ENCODE measurements around the gene CRACR2A.
A peak's percentile ranks its signal among the peaks of the same experiment; 100 is the strongest.

Gene CRACR2A

DNA sequence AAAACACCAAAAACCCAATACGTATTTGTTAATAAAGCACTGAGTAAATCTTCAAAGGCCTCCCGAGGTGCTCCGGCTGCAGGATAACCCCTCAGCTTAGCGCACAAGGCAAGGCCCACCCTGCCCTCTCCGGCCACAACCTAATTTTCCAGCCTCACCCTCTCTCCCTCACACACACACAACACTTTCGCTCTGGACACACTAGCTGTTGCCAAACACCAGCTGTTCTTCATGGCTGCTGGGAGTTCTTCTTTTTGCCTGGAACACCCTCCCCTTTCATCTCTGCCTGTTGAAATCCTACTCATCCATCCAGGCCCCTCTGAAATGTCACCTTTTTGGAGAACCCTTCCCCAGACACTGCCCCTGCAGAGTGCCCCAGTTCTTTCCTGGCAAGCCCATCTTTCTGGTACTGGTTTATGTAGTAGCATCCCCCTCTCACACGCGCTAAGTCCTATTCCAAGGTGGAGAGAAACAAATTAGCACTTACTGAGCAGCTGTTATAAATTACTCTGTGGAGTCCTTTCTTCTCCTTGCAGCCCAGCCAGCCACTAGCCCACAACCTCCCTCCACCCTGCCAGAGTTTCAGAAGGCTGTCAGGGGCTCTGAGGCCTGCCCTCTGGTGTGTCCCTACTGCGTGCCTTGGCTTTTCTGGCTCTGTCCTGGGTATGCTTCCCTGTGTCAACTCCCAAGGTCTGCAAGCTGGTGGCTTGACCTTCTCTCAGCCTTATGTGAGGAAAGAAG lies 805 bp upstream of the CRACR2A start:
- Histone ChIP-seq H3K27ac (peak overlapping the region; percentile 16 to 95 (median 85)), H3K4me3 (peak overlapping the region; percentile 43 to 54 (median 47))

DNA sequence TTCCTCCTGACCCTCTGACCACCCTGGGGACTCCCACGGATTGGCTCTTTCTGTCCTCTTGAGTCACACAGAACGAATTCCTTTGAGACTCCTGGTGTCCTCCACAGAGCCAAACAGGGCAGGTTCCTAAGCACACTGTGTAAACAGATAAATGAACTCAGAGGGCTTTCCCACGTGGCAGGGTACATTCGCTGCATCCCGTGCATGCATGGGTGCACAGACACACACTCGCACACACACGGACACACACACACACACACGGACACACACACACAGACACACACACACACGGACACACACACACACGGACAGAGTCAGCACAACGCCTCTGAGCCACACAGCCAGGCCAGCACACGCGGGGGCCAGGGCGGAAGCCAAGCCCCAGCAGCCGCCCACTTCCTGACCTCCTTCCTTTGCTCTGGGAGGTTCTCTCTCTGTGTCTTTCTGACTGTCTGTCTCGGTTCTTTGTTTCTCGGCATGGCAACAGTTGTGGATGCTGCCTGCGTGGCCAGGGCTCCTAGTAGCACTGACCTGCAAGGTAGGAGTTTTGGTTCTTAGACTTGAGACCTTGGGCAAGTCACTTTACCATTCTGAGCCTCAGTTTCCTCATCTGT lies 706 bp downstream of the CRACR2A start:
- peak overlapping the region; percentile 43 to 54 (median 47) for H3K4me3 ChIP-seq
- H3K27ac ChIP-seq = peak overlapping the region in 20 of 21 experiments; percentile 55 to 95 (median 86)

DNA sequence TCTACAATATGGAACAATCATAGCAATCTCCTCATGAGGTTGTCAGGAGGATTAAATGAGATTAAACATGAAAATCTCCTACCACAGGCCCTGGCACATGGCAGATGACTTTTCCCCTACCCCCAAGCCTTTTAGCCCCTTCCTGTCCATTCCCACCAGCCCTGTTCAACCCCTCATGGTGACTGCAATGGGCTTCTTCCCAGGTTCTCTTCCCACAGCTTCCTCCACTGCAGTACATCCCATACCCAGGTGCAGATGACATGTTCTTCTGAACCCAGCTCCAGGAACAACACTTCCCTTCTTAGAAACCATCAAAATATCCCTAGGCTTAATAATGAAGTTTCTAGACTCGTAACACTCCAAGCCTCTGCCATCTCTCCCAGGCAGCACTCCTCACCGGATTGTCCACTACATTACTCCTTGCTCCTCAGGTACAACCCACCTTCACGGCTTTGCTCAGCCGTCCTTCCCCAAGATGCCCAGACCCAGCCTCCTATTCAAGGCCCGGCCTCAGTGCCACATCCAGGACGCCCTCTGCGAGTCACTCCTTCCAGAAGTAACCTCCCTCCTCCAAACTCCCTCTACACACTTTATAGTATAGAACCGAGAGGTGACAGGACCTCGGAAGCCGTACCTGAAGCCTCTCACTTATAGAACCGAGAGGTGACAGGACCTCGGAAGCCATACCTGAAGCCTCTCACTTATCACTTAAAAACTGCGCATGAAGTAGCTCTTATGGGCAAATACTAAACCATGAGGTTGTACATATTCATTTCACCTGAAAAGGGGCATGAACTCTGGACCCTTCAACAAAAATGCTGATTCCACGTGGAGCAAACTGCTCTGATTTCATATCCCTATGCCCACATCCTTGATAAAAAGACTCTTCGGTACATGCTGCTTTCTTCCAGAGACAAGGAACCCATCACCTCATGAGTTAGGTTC lies 1.5 kb downstream of the CRACR2A start:
- H3K27ac ChIP-seq = peak overlapping the region in 13 of 21 experiments; percentile 19 to 95 (median 85)
- peak overlapping the region in 1 of 7 experiments; percentile 50 for H3K4me3 ChIP-seq

DNA sequence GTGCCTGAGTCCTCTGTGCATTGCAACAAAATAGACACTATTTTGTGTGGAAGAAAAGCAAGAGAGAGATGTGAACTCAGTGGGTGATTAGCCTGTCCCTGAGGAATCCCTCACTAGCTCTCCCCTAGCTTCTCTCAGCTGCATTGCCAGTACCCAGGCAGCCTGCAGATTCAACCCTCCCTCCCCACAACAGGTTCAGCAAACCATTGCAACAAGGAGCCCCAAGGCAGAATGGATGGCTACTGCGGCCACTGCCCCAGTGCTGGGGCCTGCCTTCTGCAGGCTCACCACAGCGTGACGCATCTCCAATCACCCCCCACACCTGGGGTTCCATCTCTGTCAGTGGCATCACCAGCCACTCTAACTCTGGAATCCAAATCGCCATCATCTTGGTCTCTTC lies 2.3 kb downstream of the CRACR2A start:
- H3K4me3 ChIP-seq = no peak overlapping the region
- H3K27ac ChIP-seq = peak overlapping the region in 1 of 21 experiments; percentile 89

DNA sequence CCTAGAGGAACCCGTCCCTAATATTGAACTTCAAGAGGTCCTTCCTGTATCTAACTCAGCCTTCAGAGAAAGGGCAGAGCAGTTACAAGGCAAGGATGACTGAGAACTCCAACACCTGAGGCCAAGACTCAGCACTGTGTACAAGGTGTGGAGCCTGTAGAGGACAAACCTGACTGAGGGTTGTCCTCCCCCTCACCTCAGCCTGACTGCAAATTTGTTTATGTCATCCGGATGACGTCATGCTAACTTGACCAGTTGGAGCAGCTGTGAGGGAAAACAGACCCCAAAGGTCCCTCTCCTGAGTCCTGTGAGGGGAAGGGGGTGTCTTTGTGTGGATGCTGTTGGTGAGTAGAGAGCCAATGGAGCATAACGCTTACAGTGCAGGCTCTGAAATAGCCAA lies 4.3 kb downstream of the CRACR2A start:
- no peak overlapping the region for H3K27ac ChIP-seq
- H3K4me3 ChIP-seq = no peak overlapping the region

DNA sequence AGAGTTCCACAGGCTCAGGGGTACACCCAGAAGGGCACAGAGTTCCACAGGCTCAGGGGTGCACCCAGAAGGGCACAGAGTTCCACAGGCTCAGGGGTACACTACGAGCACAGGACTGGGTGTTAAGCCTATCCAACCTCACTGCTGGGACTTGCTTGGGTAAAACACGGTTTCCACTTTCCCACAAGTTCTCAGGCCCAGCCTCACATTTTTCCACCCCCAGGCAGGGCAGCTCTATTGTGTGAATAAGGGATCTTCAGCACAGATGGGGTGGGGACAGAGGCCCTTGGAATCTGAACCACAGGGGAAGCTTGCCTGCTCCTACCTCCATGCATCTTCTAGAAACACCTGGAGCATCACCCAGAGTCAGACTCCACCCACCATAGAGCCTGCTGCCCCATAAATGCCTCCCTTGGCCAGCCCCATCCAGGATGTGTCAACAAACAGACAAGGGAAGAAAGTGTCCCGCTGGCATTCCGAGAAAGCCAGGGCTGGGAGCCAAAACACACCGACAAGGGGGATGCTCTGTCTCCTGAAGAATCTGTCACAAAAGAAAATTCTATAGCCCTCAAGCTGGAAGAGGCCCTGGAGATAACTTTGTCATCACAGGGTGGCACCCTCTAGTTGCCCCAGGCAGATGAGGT lies 4.8 kb downstream of the CRACR2A start:
- Histone ChIP-seq H3K4me3 (no peak overlapping the region), H3K27ac (peak overlapping the region in 5 of 21 experiments; percentile 3 to 46 (median 29))

DNA sequence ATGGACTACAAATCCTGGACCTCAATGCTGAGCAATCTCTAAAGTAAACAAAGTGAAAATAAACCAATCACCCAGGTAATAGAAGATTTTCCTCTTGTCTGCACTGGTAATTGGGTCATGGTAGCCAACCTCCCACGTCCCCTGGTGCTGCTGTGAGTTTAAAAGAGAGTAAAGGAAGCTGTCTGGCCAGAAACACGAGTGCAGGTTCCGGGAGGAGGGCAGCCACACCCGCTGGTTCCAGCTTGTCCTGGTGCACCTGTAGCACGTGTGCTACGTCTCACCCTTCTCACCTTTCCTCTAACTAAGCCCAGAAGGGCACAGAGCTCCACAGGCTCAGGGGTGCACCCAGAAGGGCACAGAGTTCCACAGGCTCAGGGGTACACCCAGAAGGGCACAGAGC lies 5.4 kb downstream of the CRACR2A start:
- no peak overlapping the region for H3K4me3 ChIP-seq
- H3K27ac ChIP-seq = peak overlapping the region in 5 of 21 experiments; percentile 3 to 46 (median 29)

DNA sequence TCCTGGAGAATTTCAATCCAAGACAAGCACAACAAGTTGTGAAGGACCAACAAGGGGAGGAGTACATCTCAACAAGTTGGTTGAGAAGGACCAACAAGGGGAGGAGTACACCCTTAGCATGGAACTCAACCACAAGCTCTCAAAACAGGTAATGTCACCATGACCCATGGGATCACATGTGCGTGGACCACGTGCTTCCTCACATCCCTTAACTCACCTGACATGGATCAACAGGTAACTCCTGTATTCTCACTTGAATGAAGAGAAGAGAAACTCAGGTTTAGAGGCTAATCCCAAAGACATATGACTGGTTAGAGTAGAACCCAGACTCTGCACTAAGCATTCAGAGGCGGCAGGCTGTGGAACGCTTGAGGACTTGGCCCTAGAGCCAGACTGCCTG lies 6.2 kb downstream of the CRACR2A start:
- Histone ChIP-seq H3K27ac (peak overlapping the region in 2 of 21 experiments; percentile 22 to 25), H3K4me3 (no peak overlapping the region)

DNA sequence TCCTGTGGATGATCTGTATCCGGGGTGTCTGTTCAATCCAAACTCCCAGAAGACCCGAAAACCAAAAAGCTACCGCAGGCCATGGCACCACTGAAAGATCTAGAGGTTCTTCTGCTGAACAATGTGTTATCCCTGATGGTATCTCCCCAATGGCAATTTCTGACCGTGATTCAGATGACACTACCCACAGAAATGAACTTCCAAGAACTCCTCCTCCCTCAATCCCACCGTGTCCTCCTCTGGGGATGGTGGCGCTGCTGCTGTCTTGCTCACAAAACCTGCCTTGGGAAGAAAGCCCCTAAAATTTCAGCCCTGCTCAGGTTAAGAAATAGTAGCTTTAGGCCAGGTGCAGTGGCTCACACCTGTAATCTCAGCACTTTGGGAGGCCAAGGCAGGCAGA lies 7.8 kb downstream of the CRACR2A start:
- no peak overlapping the region for H3K4me3 ChIP-seq
- H3K27ac ChIP-seq = no peak overlapping the region

DNA sequence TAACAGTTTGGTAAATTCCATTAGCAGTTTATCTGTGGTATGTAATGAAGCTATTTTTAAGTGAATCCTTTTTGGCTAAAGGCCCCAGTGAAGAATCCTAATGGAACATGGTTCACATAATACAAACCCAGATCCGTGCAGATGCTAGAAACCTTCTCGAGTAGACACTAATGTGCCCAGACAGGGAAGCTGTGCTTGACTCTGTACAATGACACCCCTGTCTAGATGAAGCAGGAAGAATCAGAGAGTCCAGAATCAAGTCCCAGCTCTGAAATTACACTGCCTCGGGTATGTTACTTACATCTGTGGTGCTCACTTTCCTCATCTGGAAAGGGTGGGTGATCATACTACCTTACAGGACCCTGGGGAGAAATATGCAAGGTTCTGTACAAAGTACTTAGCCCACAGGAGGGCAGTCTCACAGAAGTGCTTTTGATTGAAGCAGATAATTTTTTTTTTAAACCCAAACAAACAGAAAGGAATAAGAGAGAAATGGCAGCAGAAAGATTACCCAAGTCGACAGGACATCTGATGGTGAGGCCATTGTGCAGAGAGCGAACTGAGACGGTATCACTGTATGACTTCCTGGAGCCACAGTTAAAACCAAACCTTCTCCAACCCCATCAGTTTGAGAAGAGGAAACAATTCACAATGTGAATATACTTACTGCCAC lies 8.5 kb downstream of the CRACR2A start:
- H3K4me3 ChIP-seq = no peak overlapping the region
- peak overlapping the region in 1 of 21 experiments; percentile 5 for H3K27ac ChIP-seq

DNA sequence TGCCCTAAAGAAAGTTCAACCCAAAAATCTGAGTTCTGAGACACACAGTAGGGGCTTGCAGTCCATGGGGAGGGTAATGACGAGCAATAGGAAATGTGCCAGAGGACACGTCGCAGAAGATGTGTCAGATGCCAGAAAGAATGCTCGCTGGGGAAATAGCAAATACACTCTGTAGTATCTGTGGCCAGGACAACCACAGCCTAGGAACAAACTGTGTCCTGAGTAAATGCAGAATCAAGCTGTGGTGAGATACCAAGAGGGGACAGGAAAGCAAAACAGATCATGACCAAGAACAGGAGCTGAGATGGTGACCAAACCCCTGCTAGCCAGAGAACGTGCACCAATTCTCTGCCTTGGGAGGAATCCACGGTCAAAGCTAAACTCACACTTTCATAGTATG lies 9.1 kb downstream of the CRACR2A start:
- Histone ChIP-seq H3K27ac (peak overlapping the region in 1 of 21 experiments; percentile 5), H3K4me3 (no peak overlapping the region)

DNA sequence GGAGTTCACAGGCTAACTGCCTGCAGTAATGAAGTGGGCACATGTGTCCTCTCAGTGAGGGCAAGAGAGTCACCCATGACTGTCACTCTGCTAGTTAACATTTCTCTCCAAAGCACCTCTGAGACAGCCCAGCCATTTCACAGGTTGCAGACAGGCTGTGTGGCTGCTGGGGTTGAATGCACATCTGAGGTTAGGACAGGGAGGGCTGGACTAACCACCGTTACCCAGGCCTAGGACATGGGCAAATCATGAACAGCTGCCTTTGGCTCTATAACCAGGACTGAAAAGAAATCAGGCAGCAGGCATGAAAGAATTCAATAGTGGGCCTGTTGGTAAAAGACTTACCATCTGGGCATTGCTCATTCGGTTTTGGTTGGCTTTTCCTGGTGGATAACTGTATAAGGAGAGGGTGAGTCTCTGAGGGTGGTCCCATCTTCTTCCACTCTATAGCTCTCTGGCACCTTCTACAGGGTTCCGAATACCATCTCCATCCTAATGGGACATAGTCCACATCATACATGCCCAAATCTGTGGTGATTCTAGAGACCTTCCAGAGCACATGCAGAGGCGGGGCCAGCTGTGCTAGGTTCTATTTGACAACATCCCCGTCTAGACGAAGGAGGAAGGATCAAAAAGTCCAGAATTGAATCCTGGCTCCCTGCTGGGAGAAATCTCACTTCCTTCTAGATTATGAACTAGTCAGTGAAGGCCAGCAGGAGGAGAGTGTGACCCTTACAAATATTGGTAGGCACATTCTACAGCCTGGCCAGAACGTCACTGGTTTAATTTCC lies 10.8 kb downstream of the CRACR2A start:
- H3K27ac ChIP-seq = no peak overlapping the region
- no peak overlapping the region for H3K4me3 ChIP-seq

DNA sequence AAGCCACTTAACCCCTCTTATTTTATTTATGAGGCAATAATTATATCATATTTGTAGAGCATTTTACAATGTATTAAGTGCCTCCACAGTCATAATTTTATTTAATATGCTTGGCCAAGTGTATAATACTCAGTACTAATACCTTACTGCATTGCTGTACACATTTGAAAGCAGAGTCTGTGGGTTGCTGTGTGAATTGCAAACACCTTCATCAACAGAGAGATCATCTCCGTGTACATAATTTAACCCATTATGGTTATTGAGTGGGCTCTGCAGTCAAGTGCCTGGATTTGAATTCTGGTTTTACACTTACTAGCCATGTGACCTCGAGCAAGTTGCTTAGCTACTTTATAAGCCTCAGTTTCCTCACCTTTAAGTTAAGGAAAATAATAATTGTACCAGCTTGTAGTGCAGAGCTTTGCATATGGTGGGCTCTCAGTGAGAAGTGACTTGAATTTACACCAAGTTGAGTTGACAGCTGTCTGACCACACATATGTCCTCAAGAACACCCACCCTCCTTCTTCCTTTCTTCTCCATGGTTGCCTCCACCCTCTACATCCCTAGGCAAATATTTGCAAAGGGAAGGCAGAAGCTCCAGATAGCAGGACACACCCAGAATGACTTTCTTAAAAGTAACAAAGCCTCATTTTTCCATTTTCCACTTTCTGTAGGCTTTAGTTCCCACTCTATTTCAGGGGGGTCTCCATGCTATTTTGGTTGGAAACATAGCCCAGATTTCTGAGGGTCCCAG lies 12.3 kb downstream of the CRACR2A start:
- no peak overlapping the region for H3K27ac ChIP-seq
- H3K4me3 ChIP-seq = no peak overlapping the region

DNA sequence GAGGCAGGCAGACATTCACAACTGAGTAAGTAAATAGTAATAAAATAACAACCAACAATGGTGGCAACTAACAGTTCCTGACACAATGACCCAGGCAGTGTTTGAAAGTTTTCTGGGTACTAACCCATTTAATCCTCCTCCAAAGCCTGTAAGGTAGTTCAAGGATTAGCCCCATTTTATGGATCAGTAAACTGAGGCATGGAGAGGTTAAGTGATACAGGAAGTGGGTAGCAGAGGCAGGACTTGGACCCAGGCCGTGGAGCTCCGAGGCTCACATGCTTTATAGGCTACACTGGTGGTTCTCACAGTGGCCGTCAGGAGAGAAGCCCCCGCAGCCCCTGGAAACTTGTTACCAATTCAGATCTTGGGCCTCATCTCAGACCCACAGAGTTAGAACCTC lies 17.5 kb downstream of the CRACR2A start:
- no peak overlapping the region for H3K4me3 ChIP-seq
- no peak overlapping the region for H3K27ac ChIP-seq

DNA sequence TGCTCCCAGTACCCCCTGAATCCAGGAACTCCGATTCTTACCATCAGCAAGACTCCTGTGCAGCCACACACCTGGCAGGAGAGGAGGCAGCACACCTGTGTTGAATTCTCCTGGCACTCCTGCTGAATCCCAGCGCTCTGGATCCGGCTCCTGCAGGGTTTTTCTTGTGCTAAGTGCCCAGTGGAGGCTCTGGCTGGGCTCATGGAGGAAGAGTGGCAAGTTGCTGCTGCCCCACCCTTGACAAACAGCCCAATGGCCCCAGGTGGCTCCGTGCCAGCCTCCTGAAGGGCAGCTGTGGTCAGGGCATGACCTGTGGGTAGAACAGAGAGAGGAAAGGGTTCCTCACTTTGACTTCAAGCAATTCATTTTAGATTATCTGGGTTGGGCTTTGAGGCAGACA lies 20.0 kb downstream of the CRACR2A start:
- no peak overlapping the region for H3K4me3 ChIP-seq

DNA sequence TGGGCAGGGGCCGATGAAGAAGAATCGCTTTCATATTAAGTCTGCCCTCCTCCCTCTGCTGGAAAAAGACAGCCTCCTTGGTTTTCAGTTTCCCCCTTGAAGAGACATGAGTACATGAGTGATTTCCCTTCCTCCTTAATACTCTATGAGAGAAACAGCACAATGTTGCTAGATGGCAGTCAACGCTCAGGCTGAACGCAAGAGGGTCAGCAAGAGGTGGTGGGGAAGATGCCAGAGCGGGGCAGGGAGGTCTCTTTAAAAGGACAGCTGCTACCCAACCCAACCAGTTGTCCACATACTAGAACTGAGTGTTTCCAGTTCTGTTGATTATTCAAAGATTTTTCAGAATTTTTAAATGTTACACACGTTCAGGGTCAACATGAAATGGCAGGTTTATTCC lies 22.8 kb downstream of the CRACR2A start:
- Histone ChIP-seq H3K4me3 (no peak overlapping the region), H3K27ac (no peak overlapping the region)

More for the DNA sequence above, 20.0 kb downstream of the CRACR2A start:
- no peak overlapping the region for H3K27ac ChIP-seq

DNA sequence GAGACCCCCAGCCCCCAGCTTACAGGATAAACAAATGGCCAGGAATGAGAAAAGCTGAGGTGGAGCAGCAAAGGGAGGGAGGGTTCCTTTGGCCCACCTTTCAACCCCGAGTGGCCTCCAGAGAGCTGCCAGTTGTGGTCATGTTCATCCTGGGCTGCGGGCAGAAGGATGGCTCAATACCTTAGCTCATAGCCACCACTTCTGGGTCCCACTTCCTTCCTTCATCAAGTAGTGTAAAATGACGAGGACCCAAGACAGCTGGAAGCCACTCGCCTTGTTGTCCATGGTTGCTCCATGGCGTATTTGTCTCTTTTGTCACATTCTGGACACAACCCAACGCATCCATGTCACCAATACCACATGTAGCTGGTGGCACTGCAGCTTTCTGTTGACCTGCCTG lies 24.2 kb downstream of the CRACR2A start:
- H3K27ac ChIP-seq = peak overlapping the region in 3 of 21 experiments; percentile 8 to 33 (median 17)
- H3K4me3 ChIP-seq = no peak overlapping the region

Data from skin epidermis (tissue), 12 donors.